GM23248 (cell line): ENCODE results near the gene RAC2.

Experiments
- EZH2 ChIP-seq: fragments of 200-600 bp; sonication (generic); IDR thresholded peaks from 2 replicates; pipeline ENCODE4 v1.6.1; 2018; ENCODE audit warnings: antibody characterized with exemption, mild to moderate bottlenecking; ENCODE audit not compliant: insufficient read depth, poor library complexity, severe bottlenecking
- EZH2phosphoT487 ChIP-seq: fragments of 200-600 bp; sonication (generic); IDR thresholded peaks from 2 replicates; pipeline ENCODE4 v1.6.1; 2018; ENCODE audit warnings: antibody characterized with exemption, moderate library complexity, mild to moderate bottlenecking, low read depth; ENCODE audit not compliant: insufficient read depth

- TF ChIP-seq EZH2 (no peak), EZH2phosphoT487 (no peak)
Observed at GRCh38 chr22:37211866-37212173, 32.2 kb downstream of the RAC2 start.
